A673 (cell line): ENCODE results near the gene ARHGAP12. TPM values are rescaled to one million over a fixed set of nuclear protein-coding genes. Genes with fewer than 3 reads are reported as not detected.

Experiments used
- BruUV-seq: library from RNA; stranded (reverse); fragments of 400-500 nt; replicated peaks from 2 replicates; lab custom pipeline; 2021; lab: Mats Ljungman, UMichigan
- CTCF ChIA-PET: fragments of 300-600 bp; sonication (Branson Sonifier 250); formaldehyde crosslinking; loops from one replicate; lab custom pipeline; 2022; ENCODE audit warnings: antibody characterized with exemption; lab: Charles Lee
- POLR2A ChIA-PET: fragments of 300-600 bp; sonication (Branson Sonifier 250); formaldehyde crosslinking; loops from one replicate; lab custom pipeline; 2022; ENCODE audit warnings: antibody characterized with exemption; ENCODE audit not compliant: low non-redundant PET; lab: Charles Lee
- DNase-seq: peaks from one replicate; pipeline ENCODE4 v3.0.0-alpha.2; 2015; ENCODE audit warnings: low spot score
- H3K27ac ChIP-seq: fragments of 200-600 bp; sonication (generic); 2 replicates; pipeline ENCODE4 v1.5.1; 2016; ENCODE audit warnings: mixed run types, low read depth, mild to moderate bottlenecking, mixed read lengths, antibody characterized with exemption, low read length; ENCODE audit not compliant: poor library complexity, severe bottlenecking
- H3K27me3 ChIP-seq: fragments of 200-600 bp; sonication (generic); replicated peaks from 2 replicates; pipeline ENCODE4 v1.6.1; 2017; ENCODE audit warnings: mixed run types, low read depth, mild to moderate bottlenecking, mixed read lengths, antibody characterized with exemption, low read length; ENCODE audit not compliant: insufficient read depth, poor library complexity
- H3K36me3 ChIP-seq: fragments of 200-600 bp; sonication (generic); 2 replicates; pipeline ENCODE4 v1.6.1; 2016; ENCODE audit warnings: mixed run types, mild to moderate bottlenecking, mixed read lengths, antibody characterized with exemption, low read length; ENCODE audit not compliant: insufficient read depth, poor library complexity, severe bottlenecking
- H3K4me1 ChIP-seq: fragments of 200-600 bp; sonication (generic); 2 replicates; pipeline ENCODE4 v1.6.1; 2017; ENCODE audit warnings: mixed run types, mild to moderate bottlenecking, mixed read lengths, antibody characterized with exemption, low read length; ENCODE audit not compliant: insufficient read depth, poor library complexity, severe bottlenecking
- H3K4me3 ChIP-seq: fragments of 200-600 bp; sonication (generic); 2 replicates; pipeline ENCODE4 v1.5.1; 2016; ENCODE audit warnings: low read depth, mixed run types, mild to moderate bottlenecking, mixed read lengths, low read length; ENCODE audit not compliant: poor library complexity, severe bottlenecking
- H3K9me3 ChIP-seq: fragments of 200-600 bp; sonication (generic); 2 replicates; pipeline ENCODE4 v1.6.1; 2016; ENCODE audit warnings: mixed run types, low read depth, mild to moderate bottlenecking, mixed read lengths, antibody characterized with exemption, low read length; ENCODE audit not compliant: poor library complexity, severe bottlenecking
- CTCF ChIP-seq: fragments of 300-800, 200-600 bp; sonication (generic); conservative IDR thresholded peaks from 2 replicates; pipeline ENCODE4 v1.5.1; 2017; ENCODE audit warnings: low read depth, mild to moderate bottlenecking, antibody characterized with exemption, low read length, moderate library complexity, mixed read lengths
- EZH2 ChIP-seq: fragments of 200-600 bp; sonication (generic); IDR thresholded peaks from 2 replicates; pipeline ENCODE4 v1.6.1; 2017; ENCODE audit warnings: borderline replicate concordance, low read depth, mild to moderate bottlenecking, mixed read lengths, antibody characterized with exemption, low read length; ENCODE audit not compliant: poor library complexity, severe bottlenecking
- intact Hi-C: fragments of 100-400 bp; cut with micrococcal nuclease; formaldehyde crosslinking; loops from one replicate; pipeline ENCODE4 v1.10.0; 2022; ENCODE audit not compliant: unreplicated experiment
- total RNA-seq: library from RNA; stranded (reverse); gene quantifications from 2 replicates; pipeline ENCODE4 v1.2.3, GENCODE V29; 2021

The ARHGAP12 gene
- total RNA-seq, 1 experiment from 2014 or later: 30.0 TPM

GRCh38 chr10:31799181-31799580 lies 129.4 kb downstream of the ARHGAP12 start:
- Histone ChIP-seq H3K27me3 (no peaks in the 10 kb centered on the region), H3K4me1 (no peaks in the 10 kb centered on the region), H3K27ac (no peak overlapping the region), H3K4me3 (no peak overlapping the region), H3K9me3 (no peaks in the 10 kb centered on the region), H3K36me3 (no peaks in the 10 kb centered on the region)
- no peak for DNase-seq
- TF ChIP-seq EZH2 (no peak), CTCF (no peak)
- intact Hi-C loops: no loop called here
- CTCF ChIA-PET: no interaction called here
- POLR2A ChIA-PET: no interaction called here
- no TSS peak for BruUV-seq

- H3K4me3 ChIP-seq: no peak overlapping the region
- no peaks in the 10 kb centered on the region for H3K9me3 ChIP-seq
- intact Hi-C loops: no loop called here
- DNase-seq: no peak
- H3K4me1 ChIP-seq: no peaks in the 10 kb centered on the region
- ChIA-PET POLR2A (no interaction called here), CTCF (no interaction called here)
- H3K27ac ChIP-seq: no peak overlapping the region
- no TSS peak for BruUV-seq
- no peak for TF ChIP-seq EZH2
- no peaks in the 10 kb centered on the region for H3K27me3 ChIP-seq
- H3K36me3 ChIP-seq: no peaks in the 10 kb centered on the region
These were observed 135.9 kb downstream of the ARHGAP12 start for GRCh38 chr10:31792745-31793144.

GRCh38 chr10:31789555-31789954 lies 139.1 kb downstream of the ARHGAP12 start:
- POLR2A ChIA-PET: no interaction called here
- H3K36me3 ChIP-seq: no peaks in the 10 kb centered on the region
- intact Hi-C loops: no loop called here

More at GRCh38 chr10:31789555-31789954, 139.1 kb downstream of the ARHGAP12 start:
- CTCF ChIA-PET: no interaction called here
- no peak for DNase-seq
- Histone ChIP-seq H3K9me3 (no peaks in the 10 kb centered on the region), H3K4me3 (no peak overlapping the region), H3K4me1 (no peaks in the 10 kb centered on the region), H3K27ac (no peak overlapping the region), H3K27me3 (no peaks in the 10 kb centered on the region)
- no TSS peak for BruUV-seq
- TF ChIP-seq EZH2 (no peak), CTCF (no peak)
